ENCODE data around the gene ARHGAP42.

Gene ARHGAP42

GRCh38 chr11:100800202-100800601 is 113.1 kb downstream of the ARHGAP42 start:
- no peak for DNase-seq (ENCODE audit: low read depth)

GRCh38 chr11:100801225-100801999 is 114.3 kb downstream of the ARHGAP42 start:
- DNase-seq (ENCODE audit: low read depth): no peak

- DNase-seq (ENCODE audit: low read depth): no peak
Measured at GRCh38 chr11:100805506-100806199, 118.6 kb downstream of the ARHGAP42 start.

- no peak for DNase-seq (ENCODE audit: low read depth)
Measured at GRCh38 chr11:100806296-100806695, 119.2 kb downstream of the ARHGAP42 start.

GRCh38 chr11:100808904-100809491 is 121.9 kb downstream of the ARHGAP42 start:
- no peak for DNase-seq (ENCODE audit: low read depth)

GRCh38 chr11:100810146-100810545 is 123.1 kb downstream of the ARHGAP42 start:
- no peak for DNase-seq (ENCODE audit: low read depth)

- DNase-seq (ENCODE audit: low read depth): no peak
Measured at GRCh38 chr11:100810666-100811065, 123.6 kb downstream of the ARHGAP42 start.

GRCh38 chr11:100812517-100812916 is 125.4 kb downstream of the ARHGAP42 start:
- DNase-seq (ENCODE audit: low read depth): no peak

GRCh38 chr11:100815787-100816330 is 128.8 kb downstream of the ARHGAP42 start:
- no peak for DNase-seq (ENCODE audit: low read depth)

GRCh38 chr11:100816823-100817222 is 129.7 kb downstream of the ARHGAP42 start:
- DNase-seq (ENCODE audit: low read depth): no peak

- no peak for DNase-seq (ENCODE audit: low read depth)
Measured at GRCh38 chr11:100817620-100818019, 130.5 kb downstream of the ARHGAP42 start.

GRCh38 chr11:100820621-100821020 is 133.5 kb downstream of the ARHGAP42 start:
- no peak for DNase-seq (ENCODE audit: low read depth)

GRCh38 chr11:100821198-100821597 is 134.1 kb downstream of the ARHGAP42 start:
- DNase-seq (ENCODE audit: low read depth): no peak

GRCh38 chr11:100823360-100823759 is 136.3 kb downstream of the ARHGAP42 start:
- no peak for DNase-seq (ENCODE audit: low read depth)

- no peak for DNase-seq (ENCODE audit: low read depth)
Measured at GRCh38 chr11:100824041-100824809, 137.1 kb downstream of the ARHGAP42 start.

- no peak for DNase-seq (ENCODE audit: low read depth)
Measured at GRCh38 chr11:100825626-100826025, 138.5 kb downstream of the ARHGAP42 start.

- no peak for DNase-seq (ENCODE audit: low read depth)
Measured at GRCh38 chr11:100827934-100828661, 141.0 kb downstream of the ARHGAP42 start.

- no peak for DNase-seq (ENCODE audit: low read depth)
Measured at GRCh38 chr11:100830274-100830673, 143.2 kb downstream of the ARHGAP42 start.

- DNase-seq (ENCODE audit: low read depth): no peak
Measured at GRCh38 chr11:100830978-100831732, 144.1 kb downstream of the ARHGAP42 start.

- DNase-seq (ENCODE audit: low read depth): no peak
Measured at GRCh38 chr11:100831929-100832494, 144.9 kb downstream of the ARHGAP42 start.
